ENCODE results near the gene EML4. TPM values are rescaled to one million over a fixed set of nuclear protein-coding genes. Genes with fewer than 3 reads are reported as not detected.
A peak's percentile ranks its signal among the peaks of the same experiment; 100 is the strongest.

The EML4 gene
- total and polyA plus RNA-seq, 11 donors: 2.3 to 32.8 (median 5.6) TPM

DNA sequence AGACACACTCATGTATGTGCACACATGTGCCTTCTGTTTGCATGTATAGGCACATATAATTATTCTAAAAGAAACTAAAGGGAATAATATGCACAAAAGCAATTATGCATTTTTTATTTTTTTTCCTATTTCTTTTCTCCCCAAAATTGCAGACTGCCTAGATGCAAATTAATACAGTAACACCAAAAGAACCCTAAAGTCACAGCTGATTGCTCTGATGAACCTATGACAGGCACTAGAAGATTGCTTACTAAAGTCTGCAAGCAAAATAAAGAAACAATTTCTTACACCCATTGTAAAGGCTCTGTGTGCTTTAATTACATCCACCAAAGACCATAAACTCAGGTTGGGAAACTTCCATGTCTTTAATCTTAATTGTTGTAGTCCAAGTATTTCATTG is 7.7 kb upstream of the EML4 start:
- H3K4me3 ChIP-seq: no peak overlapping the region
- H3K27ac ChIP-seq: no peak overlapping the region
- no peaks in the 10 kb centered on the region for H3K4me1 ChIP-seq
- TF ChIP-seq POLR2A (IDR thresholded peaks at IDR 0.05): no peak
- no peak for TF ChIP-seq CTCF (IDR thresholded peaks at IDR 0.05)
- H3K27me3 ChIP-seq: no peaks in the 10 kb centered on the region
- H3K9me3 ChIP-seq: no peaks in the 10 kb centered on the region
- DNase-seq: no peak
- no peaks in the 10 kb centered on the region for H3K36me3 ChIP-seq
- ATAC-seq: no peak
- intact Hi-C loops (cut with DNase I): no loop called here

DNA sequence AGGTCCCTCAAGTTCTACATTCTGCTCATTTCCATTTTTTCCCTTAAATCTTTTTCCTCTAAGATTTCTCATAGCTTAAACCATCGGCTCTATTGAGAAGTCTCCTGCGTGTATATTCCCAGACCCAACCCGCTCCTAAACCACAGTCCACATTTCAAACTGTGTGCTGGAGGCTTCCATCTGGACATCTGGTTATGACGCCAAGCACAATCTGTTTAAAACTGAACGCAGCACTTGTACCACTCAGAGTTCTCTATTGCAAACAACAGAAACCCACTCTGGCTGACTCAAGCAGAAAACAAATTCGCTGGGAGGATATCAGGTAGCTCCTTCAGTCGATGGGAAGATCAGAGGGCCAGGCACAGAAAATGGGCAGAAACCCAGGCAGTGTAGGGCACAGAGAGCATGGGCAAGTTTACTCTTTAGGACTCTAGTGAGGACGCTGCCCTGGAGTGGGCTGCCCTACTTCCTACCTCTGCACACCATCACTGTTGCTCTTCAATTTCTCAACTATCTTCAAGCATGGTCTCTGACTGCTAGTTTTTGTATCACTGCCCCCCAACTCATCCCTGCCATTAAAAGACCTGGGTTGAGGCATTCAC is 5.6 kb upstream of the EML4 start:
- no peaks in the 10 kb centered on the region for H3K9me3 ChIP-seq
- intact Hi-C loops (cut with DNase I): no loop called here
- TF ChIP-seq POLR2A (IDR thresholded peaks at IDR 0.05) (no peak), CTCF (IDR thresholded peaks at IDR 0.05) (no peak)
- DNase-seq (no peak), ATAC-seq (no peak)
- H3K36me3 ChIP-seq: no peaks in the 10 kb centered on the region
- WGBS, 4 donors: 88 to 89% (median 88%) methylated on average over 8 of the region's 8 CpGs
- no peak overlapping the region for H3K4me3 ChIP-seq
- H3K27me3 ChIP-seq: no peaks in the 10 kb centered on the region
- H3K27ac ChIP-seq: no peak overlapping the region
- peaks cover 0 to 1% (median 0%) of the 10 kb centered on the region in 12 donors for H3K4me1 ChIP-seq

- WGBS, 4 donors: 78 to 84% (median 80%) methylated on average over 3 of the region's 3 CpGs
- ATAC-seq (no peak), DNase-seq (no peak)
- intact Hi-C loops (cut with DNase I): no loop called here
- no peaks in the 10 kb centered on the region for H3K27me3 ChIP-seq
- peaks cover 0 to 5% (median 0%) of the 10 kb centered on the region in 12 donors for H3K4me1 ChIP-seq
- no peak overlapping the region for H3K27ac ChIP-seq
- TF ChIP-seq POLR2A (IDR thresholded peaks at IDR 0.05) (no peak), CTCF (IDR thresholded peaks at IDR 0.05) (no peak)
- no peaks in the 10 kb centered on the region for H3K36me3 ChIP-seq
- no peak overlapping the region for H3K4me3 ChIP-seq
- H3K9me3 ChIP-seq: no peaks in the 10 kb centered on the region
Observed at GRCh38 chr2:42164046-42164445, 5.1 kb upstream of the EML4 start.

GRCh38 chr2:42164971-42165370 is 4.2 kb upstream of the EML4 start:
- Histone ChIP-seq H3K27ac (no peak overlapping the region), H3K36me3 (no peaks in the 10 kb centered on the region), H3K9me3 (no peaks in the 10 kb centered on the region), H3K27me3 (no peaks in the 10 kb centered on the region), H3K4me1 (peaks cover 0 to 8% (median under 1%) of the 10 kb centered on the region in 12 donors), H3K4me3 (no peak overlapping the region)
- DNase-seq (no peak), ATAC-seq (no peak)
- TF ChIP-seq POLR2A (IDR thresholded peaks at IDR 0.05): no peak
- intact Hi-C loops (cut with DNase I): loop anchor here in 2 of 10 donors (5.0 kb wide), 1 partner anchor 33 kb away; no protein-coding TSS in a partner anchor
- 0 to 100% (median 30%) methylated on average over 1 of the region's 1 CpG for WGBS, 4 donors

DNA sequence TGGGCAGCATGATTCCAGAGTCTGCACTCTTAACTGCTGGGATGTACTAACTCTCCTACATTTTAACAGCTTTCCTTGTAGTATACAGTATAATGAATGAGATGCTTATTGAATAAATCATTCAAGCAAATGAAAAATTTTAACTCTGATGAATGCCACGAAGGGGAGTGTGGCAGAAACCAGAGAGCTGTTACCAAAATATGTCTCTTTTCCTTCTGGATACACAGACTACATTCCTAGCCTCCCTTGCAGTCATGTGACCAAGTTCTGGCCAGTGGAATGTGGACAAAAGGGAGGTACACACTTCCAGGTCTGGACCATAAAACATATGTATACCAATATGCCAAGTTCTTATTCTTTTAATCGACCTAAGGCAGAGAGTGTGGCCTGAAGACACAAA is 1.7 kb upstream of the EML4 start:
- H3K9me3 ChIP-seq: no peaks in the 10 kb centered on the region
- WGBS, 4 donors: 55 to 65% (median 60%) methylated on average over 2 of the region's 2 CpGs
- intact Hi-C loops (cut with DNase I): loop anchor here in 2 of 10 donors (5.0 kb wide), 1 partner anchor 35 kb away; no protein-coding TSS in a partner anchor
- H3K27me3 ChIP-seq: no peaks in the 10 kb centered on the region
- no peak for TF ChIP-seq CTCF (IDR thresholded peaks at IDR 0.05)
- no peak for TF ChIP-seq POLR2A (IDR thresholded peaks at IDR 0.05)
- DNase-seq (no peak), ATAC-seq (no peak)
- H3K4me1 ChIP-seq: peaks cover 0 to 31% (median 23%) of the 10 kb centered on the region in 12 donors
- H3K36me3 ChIP-seq: no peaks in the 10 kb centered on the region
- no peak overlapping the region for H3K4me3 ChIP-seq
- H3K27ac ChIP-seq: peak overlapping the region in 1 of 12 donors; percentile 91

All from heart left ventricle (tissue), 16 donors.